SK-N-MC (cell line): ENCODE results near the gene S100B.

Experiments used
- EZH2 ChIP-seq: fragments of 200-600 bp; sonication (generic); IDR thresholded peaks from one replicate; pipeline ENCODE4 v1.6.1; 2017; ENCODE audit warnings: antibody characterized with exemption
- POLR2AphosphoS5 ChIP-seq: IDR thresholded peaks from 2 replicates; pipeline ENCODE4 v1.6.1; 2012; ENCODE audit warnings: mild to moderate bottlenecking, low read depth, low read length, borderline replicate concordance

DNA sequence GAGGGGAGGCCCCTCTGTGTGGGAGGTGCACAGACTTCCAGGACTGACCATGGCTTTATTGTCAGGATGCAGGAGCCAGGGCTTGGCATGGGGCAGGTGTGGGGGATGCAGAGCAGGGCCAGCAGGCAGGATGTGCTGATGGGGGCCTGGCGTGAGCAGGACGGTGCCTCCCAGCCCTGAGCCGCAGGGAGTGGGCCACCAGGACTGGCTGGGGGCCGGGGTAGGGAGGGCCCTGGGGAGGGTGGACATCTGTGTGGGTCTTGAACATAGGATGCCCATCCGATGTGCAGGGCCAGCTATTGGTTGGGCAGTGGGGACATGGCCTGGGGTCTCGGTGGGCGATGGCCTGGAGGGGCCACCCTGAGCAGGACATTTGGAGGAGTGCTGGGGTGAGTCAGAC is 46.2 kb upstream of the S100B start:
- TF ChIP-seq POLR2AphosphoS5 (no peak), EZH2 (no peak)
